HG02981 (cell line): Measurements from ENCODE around the gene TEAD4.

Experiments used
- ATAC-seq: cut with Tn5 transposase; IDR thresholded peaks from one replicate; pipeline ENCODE4 v1.9.1; 2021; ENCODE audit warnings: mild to moderate bottlenecking, moderate library complexity; ENCODE audit not compliant: unreplicated experiment

The TEAD4 gene

DNA sequence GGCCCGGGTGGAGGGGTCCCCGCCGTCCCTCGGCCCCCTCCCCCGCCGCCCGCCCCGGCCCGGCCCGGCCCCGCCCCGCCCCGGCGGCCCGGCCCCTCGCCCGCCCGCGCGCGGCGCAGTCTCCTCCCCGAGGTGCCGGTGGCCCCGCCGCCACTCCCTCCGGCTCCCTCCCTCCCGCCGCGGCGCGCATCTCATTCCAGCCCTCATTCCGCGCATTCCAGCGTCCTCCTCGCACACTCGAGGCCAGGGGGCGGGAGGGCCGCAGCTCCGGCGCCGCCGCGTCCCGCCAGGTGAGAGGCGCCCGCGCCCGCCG lies at the start of gene TEAD4:
Gene TEAD4 (plus strand): TSS at position 206 of the 313 bp plus-strand sequence.
- ATAC-seq = no peak

DNA sequence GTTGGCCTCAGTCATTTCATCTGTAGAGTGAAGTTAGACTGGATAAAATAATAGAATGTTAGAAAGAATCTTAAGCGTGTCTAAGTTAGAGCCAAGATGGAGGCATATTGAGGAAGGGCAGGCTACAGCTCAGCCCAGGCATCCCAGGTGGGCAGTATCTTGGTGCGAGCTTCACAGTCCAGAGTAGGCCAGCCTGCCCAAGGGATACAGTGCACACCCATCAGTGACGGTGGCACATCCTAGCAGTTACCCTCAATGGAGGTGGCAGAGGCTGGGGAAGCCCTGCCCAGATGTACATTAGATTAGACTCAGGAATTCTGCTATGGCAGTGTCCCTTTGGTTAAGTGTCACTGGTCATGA lies 47.0 kb upstream of the TEAD4 start:
- no peak for ATAC-seq

DNA sequence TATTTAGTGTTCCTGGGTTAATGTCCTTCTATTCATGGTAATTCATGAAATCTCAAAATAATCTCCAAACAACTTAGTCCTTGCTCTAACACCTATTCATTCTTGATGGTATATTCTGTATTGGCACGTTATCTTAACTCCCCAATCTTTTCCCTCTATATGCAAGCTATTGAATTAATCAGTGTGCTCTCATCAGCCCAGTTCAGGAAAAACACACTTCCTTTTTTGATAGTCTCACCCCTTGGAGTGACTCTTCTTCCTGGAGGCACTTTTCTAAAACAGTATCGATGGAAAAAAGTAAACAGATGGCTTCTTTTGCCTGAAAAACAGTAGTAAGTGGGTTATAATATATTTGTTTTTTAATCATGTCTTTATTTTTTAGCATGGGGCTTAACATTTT lies 39.9 kb upstream of the TEAD4 start:
- ATAC-seq = no peak

DNA sequence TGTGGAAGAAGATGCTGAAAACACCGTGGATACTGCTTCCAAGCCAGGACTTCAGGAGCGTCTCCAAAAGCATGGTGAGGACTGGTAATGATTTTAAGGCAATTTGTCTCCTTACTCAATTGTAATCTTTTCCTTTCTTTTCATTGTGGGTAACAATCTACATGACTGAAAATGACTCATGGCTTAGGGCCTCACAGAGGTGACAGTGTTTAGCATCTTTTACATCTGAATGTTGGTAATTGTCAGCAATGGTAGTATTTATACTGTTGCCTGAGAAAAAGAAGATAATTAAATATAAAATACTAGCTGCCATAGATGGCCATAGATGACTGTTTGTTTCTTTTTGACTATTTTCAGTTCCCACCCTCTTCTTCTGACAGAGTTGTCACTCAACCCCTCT lies 36.9 kb upstream of the TEAD4 start:
- no peak for ATAC-seq

DNA sequence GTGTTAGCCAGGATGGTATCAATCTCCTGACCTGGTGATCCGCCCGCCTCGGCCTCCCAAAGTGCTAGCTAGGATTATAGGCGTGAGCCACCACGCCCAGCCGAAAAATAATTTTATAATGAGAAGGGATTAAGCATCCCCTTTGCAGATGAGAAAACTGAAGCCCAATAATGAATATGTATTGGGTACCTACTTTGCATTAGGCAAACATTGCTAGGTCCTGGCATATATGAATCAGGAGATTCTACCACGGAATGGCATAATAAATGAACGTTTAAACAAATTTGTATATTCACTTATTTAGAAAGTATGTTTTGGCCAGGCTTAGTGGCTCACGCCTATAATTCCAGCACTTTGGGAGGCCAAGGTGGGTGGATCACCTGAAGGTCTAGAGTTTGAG lies 36.1 kb upstream of the TEAD4 start:
- ATAC-seq = no peak

GRCh38 chr12:2924019-2924418 lies 35.2 kb upstream of the TEAD4 start:
- ATAC-seq = no peak

GRCh38 chr12:2925322-2925995 lies 33.7 kb upstream of the TEAD4 start:
- ATAC-seq = no peak

DNA sequence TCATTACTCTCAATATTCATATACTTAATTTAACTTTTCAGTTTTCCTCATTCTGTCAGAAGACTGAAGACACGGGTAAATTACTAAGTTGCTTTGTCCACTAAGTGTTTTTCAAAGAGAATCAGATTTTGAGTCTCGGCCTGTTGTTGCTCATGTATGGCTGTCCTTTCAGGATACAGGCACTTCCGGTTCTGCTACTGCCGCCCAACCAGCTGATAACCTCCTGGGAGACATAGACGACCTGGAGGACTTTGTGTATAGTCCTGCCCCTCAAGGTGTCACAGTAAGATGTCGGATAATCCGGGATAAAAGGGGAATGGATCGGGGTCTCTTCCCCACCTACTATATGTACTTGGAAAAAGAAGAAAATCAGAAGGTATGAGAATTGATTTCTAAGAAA lies 28.3 kb upstream of the TEAD4 start:
- ATAC-seq = no peak

DNA sequence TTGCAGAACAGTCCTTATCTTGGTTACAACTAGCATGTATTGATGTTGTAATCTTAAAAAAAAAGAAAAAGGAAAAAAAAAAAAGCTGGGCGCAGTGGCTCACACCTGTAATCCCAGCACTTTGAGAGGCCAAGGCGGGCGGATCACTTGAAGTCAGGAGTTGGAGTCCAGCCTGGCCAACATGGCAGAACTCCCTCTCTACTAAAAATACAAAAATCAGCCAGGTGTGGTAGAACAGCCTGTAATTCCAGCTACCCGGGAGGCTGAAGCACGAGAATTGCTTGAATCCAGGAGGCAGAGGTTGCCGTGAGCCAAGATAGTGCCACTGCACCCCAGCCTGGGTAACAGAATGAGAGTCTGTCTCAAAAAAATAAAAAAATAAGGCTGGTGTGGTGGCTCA lies 25.6 kb upstream of the TEAD4 start:
- no peak for ATAC-seq

DNA sequence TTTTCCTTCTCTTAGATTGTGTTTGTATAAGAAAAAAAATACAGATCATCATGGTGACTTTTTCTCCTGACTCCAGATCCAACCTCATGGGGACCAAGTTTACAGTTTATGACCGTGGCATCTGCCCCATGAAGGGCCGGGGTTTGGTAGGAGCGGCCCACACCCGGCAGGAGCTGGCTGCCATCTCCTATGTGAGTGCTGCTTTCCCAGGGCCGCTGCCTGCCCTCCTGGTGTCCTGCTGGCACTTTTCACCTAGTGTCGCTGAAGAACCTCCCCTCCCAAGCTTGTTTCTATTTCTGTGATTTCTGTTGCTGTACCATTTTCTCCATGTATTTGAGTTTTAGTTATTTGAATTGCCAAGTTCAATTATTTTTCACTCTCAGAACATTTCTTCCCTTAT lies 24.8 kb upstream of the TEAD4 start:
- no peak for ATAC-seq

DNA sequence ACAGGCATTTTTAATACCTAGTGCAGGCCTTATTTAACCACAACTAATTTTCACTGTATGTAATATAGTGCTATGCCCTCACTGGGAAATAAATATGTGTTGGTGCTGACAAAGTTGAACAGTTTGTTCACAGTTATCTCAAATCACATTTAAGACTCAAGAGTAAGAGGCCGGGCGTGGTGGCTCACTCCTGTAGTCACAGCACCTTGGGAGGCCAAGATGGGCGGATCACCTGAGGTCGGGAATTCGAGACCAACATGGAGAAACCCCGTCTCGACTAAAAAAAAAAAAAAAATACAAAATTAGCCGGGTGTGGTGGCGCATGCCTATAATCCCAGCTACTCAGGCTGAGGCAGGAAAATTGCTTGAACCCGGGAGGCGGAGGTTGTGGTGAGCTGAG lies 22.9 kb upstream of the TEAD4 start:
- no peak for ATAC-seq

- no peak for ATAC-seq
Measured at GRCh38 chr12:2937500-2937899, 21.7 kb upstream of the TEAD4 start.

DNA sequence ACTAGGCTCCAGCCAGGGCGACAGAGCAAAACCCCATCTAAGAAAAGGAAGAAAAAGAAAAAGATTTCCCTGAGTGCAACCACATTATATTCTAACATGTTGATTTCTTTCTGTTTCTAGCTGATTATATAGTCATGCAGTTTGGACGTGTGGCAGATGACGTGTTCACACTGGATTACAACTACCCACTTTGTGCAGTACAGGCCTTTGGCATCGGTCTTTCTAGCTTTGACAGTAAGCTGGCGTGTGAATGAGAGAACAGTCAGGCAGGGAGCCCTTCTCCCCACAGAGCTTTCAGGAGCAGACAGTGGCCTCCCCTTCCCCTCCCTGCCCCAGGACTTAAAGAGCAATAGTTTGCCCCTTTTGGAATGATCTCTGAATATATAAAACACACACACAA lies 20.0 kb upstream of the TEAD4 start:
- no peak for ATAC-seq

DNA sequence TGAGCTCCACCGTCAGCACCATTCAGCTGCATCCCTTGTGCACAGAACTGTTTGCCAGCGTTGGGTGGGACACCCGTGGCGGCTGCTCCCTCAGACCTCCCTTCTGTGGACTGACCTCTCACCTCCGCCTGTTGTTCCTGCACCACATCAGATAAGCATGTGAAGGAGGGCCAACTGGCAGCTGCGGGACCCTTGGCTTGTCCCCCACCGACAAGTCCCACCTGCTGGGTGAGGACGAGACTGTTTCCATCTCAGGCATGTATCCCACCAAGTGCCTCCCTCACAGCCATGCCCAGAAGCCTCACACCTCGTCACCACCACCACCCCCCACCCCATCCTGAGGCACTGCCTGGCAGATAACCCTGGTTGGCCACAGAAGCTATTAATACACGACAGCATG lies 18.6 kb upstream of the TEAD4 start:
- ATAC-seq = no peak

DNA sequence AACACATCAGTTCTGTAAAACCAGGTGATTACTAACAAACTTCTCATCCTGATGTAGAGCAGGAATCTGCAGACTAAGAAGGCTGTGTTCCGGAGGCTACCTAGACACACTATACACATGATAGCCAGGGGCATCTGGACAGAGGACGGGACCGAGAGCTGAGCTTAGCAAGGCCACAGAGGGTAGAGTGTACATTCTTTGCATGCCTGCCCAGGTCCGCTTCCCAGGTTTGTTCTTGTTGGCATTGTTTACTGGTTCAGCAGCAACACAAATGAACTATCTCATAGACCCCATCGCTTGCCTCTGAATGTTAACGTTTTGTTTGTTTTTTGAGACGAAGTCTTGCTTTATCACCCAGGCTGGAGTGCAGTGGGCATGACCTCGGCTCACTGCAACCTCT lies 17.7 kb upstream of the TEAD4 start:
- no peak for ATAC-seq

GRCh38 chr12:2944401-2945047 lies 14.7 kb upstream of the TEAD4 start:
- ATAC-seq = peak; percentile 50

GRCh38 chr12:2949411-2949810 lies 9.8 kb upstream of the TEAD4 start:
- no peak for ATAC-seq

GRCh38 chr12:2955888-2956287 lies 3.3 kb upstream of the TEAD4 start:
- ATAC-seq = no peak

GRCh38 chr12:2957816-2958431 lies 1.3 kb upstream of the TEAD4 start:
- ATAC-seq = no peak

DNA sequence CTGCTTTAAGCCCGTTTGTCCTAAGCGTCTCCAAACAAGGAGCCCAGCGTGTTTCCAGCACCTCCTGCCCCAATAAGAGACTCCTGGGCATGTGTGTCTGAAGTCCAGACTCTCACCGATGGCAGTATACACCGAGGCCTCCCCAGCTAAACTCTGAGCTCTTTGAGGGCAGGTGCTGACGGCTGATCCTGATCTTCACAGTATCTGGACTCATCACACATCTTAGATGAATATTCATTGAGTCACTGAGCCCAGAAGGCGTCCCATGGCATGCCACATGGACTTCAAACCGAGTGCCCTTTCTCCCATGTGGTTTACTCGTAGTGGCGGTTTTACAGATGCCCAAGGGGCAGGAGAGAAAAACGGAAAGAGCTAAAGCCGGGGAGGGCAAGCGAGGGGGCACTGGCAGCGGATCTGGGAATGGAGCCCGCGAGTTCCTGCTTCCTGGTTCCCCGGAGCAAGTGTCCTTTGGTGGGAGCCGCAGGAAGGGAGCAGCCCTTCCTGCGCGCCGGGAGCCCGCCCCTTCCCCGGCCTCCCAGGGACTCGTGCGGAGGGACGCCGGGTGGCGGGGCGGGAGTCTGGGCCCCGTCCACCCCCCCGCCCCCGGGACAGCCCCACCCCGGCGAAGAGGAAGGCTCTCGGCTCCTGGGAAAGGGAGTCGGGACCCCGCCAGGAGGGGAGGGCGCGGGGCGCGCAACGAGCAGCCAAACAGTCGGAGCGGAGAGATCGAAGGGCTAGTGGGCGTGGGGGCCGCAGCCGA lies 585 bp upstream of the TEAD4 start:
- no peak for ATAC-seq

DNA sequence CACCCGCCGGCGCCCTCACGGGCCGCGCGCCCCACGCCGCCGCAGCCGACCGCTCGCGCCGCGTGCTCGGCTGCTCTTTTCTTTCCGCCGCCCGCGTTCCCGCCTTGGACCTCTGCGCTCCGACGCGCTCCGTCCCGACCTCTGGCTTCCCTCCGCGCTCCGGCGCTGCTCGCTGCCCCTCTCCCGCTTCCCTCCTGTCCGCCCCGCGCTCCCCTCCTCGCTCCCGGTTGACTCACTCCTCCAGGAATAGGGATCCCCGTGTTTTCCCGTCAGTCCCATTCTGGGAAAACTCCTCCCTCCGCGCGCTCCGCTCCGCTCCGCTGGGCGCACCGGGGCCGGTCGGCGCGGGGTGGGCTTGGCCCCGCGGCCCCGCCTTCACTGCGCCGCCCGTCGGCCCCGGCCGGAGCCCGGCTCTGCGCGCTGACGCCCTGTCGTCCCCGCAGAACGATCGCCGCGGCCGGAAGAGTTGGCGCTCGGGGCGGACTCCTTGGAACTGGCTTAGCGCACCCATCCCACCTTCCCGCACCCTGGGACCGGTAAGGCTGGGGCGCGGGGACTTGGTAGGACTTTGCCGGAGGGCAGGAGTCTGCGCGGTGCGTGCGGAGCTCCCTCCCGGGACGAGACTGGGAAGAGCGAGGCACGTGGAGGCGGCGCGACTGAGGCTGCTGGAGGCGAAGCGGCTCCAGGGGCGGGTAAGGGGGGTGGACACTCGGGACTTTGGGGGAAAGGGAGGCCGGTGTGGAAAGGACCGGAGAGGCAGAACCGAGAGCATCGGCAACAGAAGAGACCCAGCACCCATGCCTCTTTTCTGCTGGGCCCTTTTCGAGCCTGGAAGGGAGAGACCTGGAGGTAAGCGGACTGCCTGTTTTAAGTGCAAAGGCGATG lies 550 bp downstream of the TEAD4 start:
- no peak for ATAC-seq
